IMR-90 (cell line): ENCODE results near the gene NT5DC1. TPM values are rescaled to one million over a fixed set of nuclear protein-coding genes. Genes with fewer than 3 reads are reported as not detected.

Experiments
- ATAC-seq: fragments of 200-7000 bp; cut with Tn5 transposase; 2 replicates; pipeline ENCODE4 v1.9.1; 2020; ENCODE audit warnings: low read depth, mild to moderate bottlenecking, moderate library complexity
- BruUV-seq: library from RNA; stranded (reverse); fragments of 400-500 nt; replicated peaks from 2 replicates; lab custom pipeline; 2021; lab: Mats Ljungman, UMichigan
- CTCF ChIA-PET: fragments of 300-600 bp; formaldehyde crosslinking; extraction: SDS; loops from one replicate; lab custom pipeline; 2021; ENCODE audit warnings: antibody characterized with exemption; lab: Yijun Ruan, JAX
- POLR2A ChIA-PET: fragments of 300-600 bp; sonication (Branson Sonifier 250); formaldehyde crosslinking; loops from one replicate; lab custom pipeline; 2022; ENCODE audit warnings: antibody characterized with exemption; ENCODE audit not compliant: unreplicated experiment; lab: Charles Lee
- DNase-seq: peaks from one replicate; pipeline ENCODE4 v3.0.0; 2013
- H2AFZ ChIP-seq: replicated peaks from 2 replicates; pipeline ENCODE3; 2013; ENCODE audit warnings: low read length, mild to moderate bottlenecking; ENCODE audit not compliant: poor library complexity
- H2AK5ac ChIP-seq: 2 replicates; pipeline ENCODE4 v1.6.1; 2013; ENCODE audit warnings: low read depth, low read length, inconsistent platforms
- H2AK9ac ChIP-seq: replicated peaks from 2 replicates; pipeline ENCODE3; 2013; ENCODE audit warnings: mild to moderate bottlenecking, low read depth, low read length, moderate library complexity; ENCODE audit not compliant: poor library complexity
- H2BK120ac ChIP-seq: 2 replicates; pipeline ENCODE4 v1.6.1; 2013; ENCODE audit warnings: low read depth, low read length, inconsistent platforms
- H2BK15ac ChIP-seq: 3 replicates; pipeline ENCODE4 v1.6.1; 2013; ENCODE audit warnings: low read depth, low read length, inconsistent platforms
- H2BK20ac ChIP-seq: 2 replicates; pipeline ENCODE4 v1.6.1; 2013; ENCODE audit warnings: low read depth, mild to moderate bottlenecking, inconsistent platforms, low read length, moderate library complexity
- H2BK5ac ChIP-seq: 2 replicates; pipeline ENCODE4 v1.6.1; 2013; ENCODE audit warnings: mild to moderate bottlenecking, low read depth, low read length, inconsistent platforms; ENCODE audit not compliant: poor library complexity, severe bottlenecking
- H3K14ac ChIP-seq: replicated peaks from 2 replicates; pipeline ENCODE4 v1.6.1; 2013; ENCODE audit warnings: low read depth, low read length, inconsistent platforms
- H3K18ac ChIP-seq: 2 replicates; pipeline ENCODE4 v1.6.1; 2013; ENCODE audit warnings: low read depth, low read length, control low read depth
- H3K23ac ChIP-seq: 2 replicates; pipeline ENCODE4 v1.6.1; 2013; ENCODE audit warnings: low read depth, low read length, inconsistent platforms
- H3K27ac ChIP-seq: 2 replicates; pipeline ENCODE4 v1.5.1; 2013; ENCODE audit warnings: mild to moderate bottlenecking, control low read depth, low read length; ENCODE audit not compliant: insufficient read depth
- H3K27me3 ChIP-seq: 2 replicates; pipeline ENCODE4 v1.6.1; 2013; ENCODE audit warnings: low read length; ENCODE audit not compliant: control insufficient read depth, insufficient read depth
- H3K36me3 ChIP-seq: 2 replicates; pipeline ENCODE4 v1.6.1; 2013; ENCODE audit warnings: low read length, mixed read lengths; ENCODE audit not compliant: control insufficient read depth, insufficient read depth
- H3K4ac ChIP-seq: 2 replicates; pipeline ENCODE4 v1.6.1; 2013; ENCODE audit warnings: low read depth, low read length, inconsistent platforms
- H3K4me1 ChIP-seq: 2 replicates; pipeline ENCODE4 v1.6.1; 2013; ENCODE audit warnings: low read length, mixed read lengths; ENCODE audit not compliant: control insufficient read depth, insufficient read depth
- H3K4me2 ChIP-seq: 2 replicates; pipeline ENCODE4 v1.6.1; 2013; ENCODE audit warnings: low read depth, mild to moderate bottlenecking, control low read depth, low read length, moderate library complexity
- H3K4me3 ChIP-seq: 2 replicates; pipeline ENCODE4 v1.5.1; 2013; ENCODE audit warnings: low read depth, mild to moderate bottlenecking, control low read depth, low read length, moderate library complexity; ENCODE audit not compliant: insufficient read depth
- H3K56ac ChIP-seq: 2 replicates; pipeline ENCODE4 v1.6.1; 2013; ENCODE audit warnings: low read length, inconsistent platforms; ENCODE audit not compliant: insufficient read depth; ENCODE audit errors: extremely low read depth
- H3K79me1 ChIP-seq, 2 experiments: 2 replicates each; pipeline ENCODE4 v1.6.1; 2013; ENCODE audit warnings: low read length in 2 of 2, inconsistent platforms in 1 of 2, low read depth in 1 of 2
- H3K9ac ChIP-seq: 2 replicates; pipeline ENCODE4 v1.6.1; 2013; ENCODE audit warnings: low read depth, low read length, control low read depth
- H3K9me1 ChIP-seq: 2 replicates; pipeline ENCODE4 v1.6.1; 2013; ENCODE audit warnings: low read length, inconsistent platforms; ENCODE audit not compliant: insufficient read depth
- H3K9me3 ChIP-seq: 2 replicates; pipeline ENCODE4 v1.6.1; 2013; ENCODE audit warnings: low read length; ENCODE audit not compliant: control insufficient read depth, insufficient read depth
- H4K20me1 ChIP-seq: 2 replicates; pipeline ENCODE4 v1.6.1; 2013; ENCODE audit warnings: low read length, inconsistent platforms; ENCODE audit not compliant: insufficient read depth
- H4K5ac ChIP-seq: 2 replicates; pipeline ENCODE4 v1.6.1; 2013; ENCODE audit warnings: mild to moderate bottlenecking, low read depth, low read length, control low read depth
- H4K8ac ChIP-seq, 2 experiments: 2 replicates each; pipeline ENCODE4 v1.6.1; 2013; ENCODE audit warnings: low read depth in 2 of 2, low read length in 2 of 2, control low read depth in 1 of 2, inconsistent platforms in 1 of 2
- H4K91ac ChIP-seq: 2 replicates; pipeline ENCODE4 v1.6.1; 2013; ENCODE audit warnings: low read depth, low read length, inconsistent platforms; ENCODE audit not compliant: insufficient read depth
- RCOR1 ChIP-seq: IDR thresholded peaks from 2 replicates; pipeline ENCODE4 v1.6.1; 2012; ENCODE audit warnings: mild to moderate bottlenecking, low read length, improper control_type of control experiment; ENCODE audit not compliant: insufficient replicate concordance
- WGBS, 2 experiments: methylation state at CpG; one replicate each; pipeline versions ENCODE4 v1.1.5 to v1.1.7; 2013; ENCODE audit warnings: missing lambda C conversion rate in 2 of 2; ENCODE audit not compliant: insufficient read length in 1 of 2; ENCODE audit errors: extremely low coverage in 2 of 2; 5-methylcytosine and 5-hydroxymethylcytosine counted together
- dilution Hi-C: fragments of 300-500 bp; cut with HindIII; formaldehyde crosslinking; loops from one replicate; pipeline ENCODE4 v1.14.3; 2018; ENCODE audit warnings: low sequenced_read_pairs; ENCODE audit not compliant: unreplicated experiment
- in situ Hi-C: fragments of 300-500 bp; cut with MboI; formaldehyde crosslinking; loops from 3 replicates; pipeline ENCODE4 v1.14.3; 2019; ENCODE audit warnings: low sequenced_read_pairs, inconsistent platforms, mixed read lengths
- intact Hi-C: fragments of 100-400 bp; cut with micrococcal nuclease; formaldehyde crosslinking; loops from 2 replicates; pipeline ENCODE4 v1.10.0; 2022
- polyA plus RNA-seq, 3 experiments: library from polyadenylated mRNA; depleted of rRNA; stranded (reverse); fragments of >200 nt; gene quantifications; 2 replicates each; pipeline ENCODE4 v1.2.3, GENCODE V29; 2012; ENCODE audit warnings: low replicate concordance in 1 of 3
- total RNA-seq: library from RNA; depleted of rRNA; stranded (reverse); fragments of >200 nt; gene quantifications from 2 replicates; pipeline ENCODE4 v1.2.3, GENCODE V29; 2012

The NT5DC1 gene
- total and polyA plus RNA-seq, 2 of the 4 experiments (the other 2 are of a cell fraction): 11.7 to 16.8 TPM

- Histone ChIP-seq H3K79me1 (no peaks in the 10 kb centered on the region; a peak in 1 of 4 replicates), H3K4me1 (no peaks in the 10 kb centered on the region; the same call in 1 of the 2 replicates), H2BK15ac (no peak overlapping the region), H2AFZ (no peak overlapping the region), H3K27me3 (no peaks in the 10 kb centered on the region), H3K4me2 (no peak overlapping the region), H3K56ac (no peak overlapping the region), H3K23ac (no peak overlapping the region), H4K8ac (no peak overlapping the region), H4K5ac (no peak overlapping the region), H4K20me1 (no peaks in the 10 kb centered on the region), H3K4me3 (no peak overlapping the region), H3K36me3 (0 out of 2 replicates have a peak, but pooled peaks cover 3% of the 10 kb centered on the region), H4K91ac (no peak overlapping the region), H3K9ac (no peak overlapping the region), H2BK120ac (no peak overlapping the region), H3K9me1 (0 out of 2 replicates have a peak, but pooled peaks cover 3% of the 10 kb centered on the region), H2BK20ac (no peak overlapping the region), H3K14ac (no peak overlapping the region), H2AK5ac (no peak overlapping the region), H3K18ac (no peak overlapping the region), H3K9me3 (no peaks in the 10 kb centered on the region), H3K27ac (no peak overlapping the region), H3K4ac (no peak overlapping the region), H2AK9ac (no peak overlapping the region), H2BK5ac (no peak overlapping the region)
- no peak for TF ChIP-seq RCOR1
- ATAC-seq: no peak
- no TSS peak for BruUV-seq
- WGBS, 2 experiments: 100% methylated on average over 1 of the region's 1 CpG; no CpG with 5 or more reads in 1 of the 2 experiments
- CTCF ChIA-PET: no interaction called here
- intact Hi-C loops (no loop called here), in situ Hi-C loops (no loop called here), dilution Hi-C loops (no loop called here)
- DNase-seq: no peak
- POLR2A ChIA-PET: no interaction called here
These were observed 139.2 kb downstream of the NT5DC1 start for GRCh38 chr6:116239856-116240255.
